AG09319 (cell line): ENCODE results near the gene NIPAL3.

ENCODE experiments used
- DNase-seq: peaks from one replicate; pipeline ENCODE4 v3.0.0-alpha.2; 2010; ENCODE audit warnings: low read depth; ENCODE audit errors: extremely low read depth
- TF ChIP-seq, protein P1 (sequence below): IDR thresholded peaks from 2 replicates; pipeline ENCODE4 v1.5.1; 2011; ENCODE audit warnings: low read depth, mild to moderate bottlenecking, inconsistent platforms, low read length, moderate library complexity

Gene NIPAL3

GRCh38 chr1:24424990-24425389 lies 9.4 kb downstream of the NIPAL3 start:
- no peak for DNase-seq
- TF ChIP-seq, protein P1, sequence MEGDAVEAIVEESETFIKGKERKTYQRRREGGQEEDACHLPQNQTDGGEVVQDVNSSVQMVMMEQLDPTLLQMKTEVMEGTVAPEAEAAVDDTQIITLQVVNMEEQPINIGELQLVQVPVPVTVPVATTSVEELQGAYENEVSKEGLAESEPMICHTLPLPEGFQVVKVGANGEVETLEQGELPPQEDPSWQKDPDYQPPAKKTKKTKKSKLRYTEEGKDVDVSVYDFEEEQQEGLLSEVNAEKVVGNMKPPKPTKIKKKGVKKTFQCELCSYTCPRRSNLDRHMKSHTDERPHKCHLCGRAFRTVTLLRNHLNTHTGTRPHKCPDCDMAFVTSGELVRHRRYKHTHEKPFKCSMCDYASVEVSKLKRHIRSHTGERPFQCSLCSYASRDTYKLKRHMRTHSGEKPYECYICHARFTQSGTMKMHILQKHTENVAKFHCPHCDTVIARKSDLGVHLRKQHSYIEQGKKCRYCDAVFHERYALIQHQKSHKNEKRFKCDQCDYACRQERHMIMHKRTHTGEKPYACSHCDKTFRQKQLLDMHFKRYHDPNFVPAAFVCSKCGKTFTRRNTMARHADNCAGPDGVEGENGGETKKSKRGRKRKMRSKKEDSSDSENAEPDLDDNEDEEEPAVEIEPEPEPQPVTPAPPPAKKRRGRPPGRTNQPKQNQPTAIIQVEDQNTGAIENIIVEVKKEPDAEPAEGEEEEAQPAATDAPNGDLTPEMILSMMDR, result no peak

GRCh38 chr1:24425441-24425840 lies 9.8 kb downstream of the NIPAL3 start:
- DNase-seq, result no peak
- TF ChIP-seq, protein P1, result no peak

DNA sequence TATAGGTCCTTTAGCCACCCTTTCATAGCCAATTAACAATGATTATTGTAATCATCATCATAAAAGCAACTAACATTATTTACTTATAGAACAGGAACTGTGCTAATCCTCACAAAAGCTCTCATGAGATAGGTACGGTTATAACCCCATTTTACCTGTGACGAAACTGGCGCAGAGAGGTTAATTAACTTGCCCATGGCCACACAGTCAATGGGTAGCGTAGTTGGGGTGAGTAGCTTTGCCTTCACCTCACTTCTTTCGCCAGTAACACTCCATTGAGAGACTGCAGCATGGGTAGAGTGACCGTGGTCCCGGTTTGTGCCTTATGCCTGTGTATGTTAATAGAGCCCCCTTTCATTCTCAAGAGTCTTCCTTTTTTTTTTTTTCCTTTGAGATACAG lies 10.3 kb downstream of the NIPAL3 start:
- TF ChIP-seq, protein P1, result no peak
- DNase-seq, result no peak

DNA sequence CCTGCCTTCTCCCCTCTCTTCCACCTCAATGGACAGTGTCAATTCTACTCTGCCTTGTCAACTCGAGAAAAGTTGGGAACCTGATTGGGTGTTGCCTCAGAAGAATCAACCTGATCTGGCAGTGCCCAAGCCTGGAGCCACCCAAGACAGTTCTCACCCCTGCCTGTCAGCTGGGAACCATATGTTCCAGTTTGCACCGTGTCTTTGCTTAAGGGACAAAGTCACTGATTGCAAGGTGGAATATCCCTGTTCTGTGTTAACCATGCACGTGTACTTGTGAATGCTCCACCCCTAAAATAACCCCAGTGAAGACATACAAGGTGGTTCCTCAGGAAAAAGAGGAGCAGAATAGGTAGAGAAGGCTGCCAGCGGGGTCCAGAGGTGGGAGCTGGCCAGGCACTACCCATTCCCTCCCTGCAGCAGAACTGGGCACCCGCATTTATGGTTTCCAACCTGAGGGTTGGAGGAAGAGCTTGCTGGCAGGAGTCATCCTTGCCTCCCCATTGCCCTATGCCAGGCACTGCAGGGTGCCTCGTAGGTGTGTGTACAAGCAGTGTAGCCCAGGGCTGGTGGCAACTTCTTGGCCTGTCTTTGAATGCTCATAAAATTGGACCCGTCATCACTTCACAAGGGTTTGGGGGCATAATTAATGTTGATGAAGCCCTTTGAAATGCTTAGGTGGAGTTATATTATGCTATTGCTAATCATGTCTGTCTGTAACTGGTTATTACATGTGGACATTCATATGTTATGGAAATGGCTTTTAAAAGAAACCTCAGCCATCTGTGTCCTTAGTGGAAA lies 11.3 kb downstream of the NIPAL3 start:
- TF ChIP-seq, protein P1, result no peak
- no peak for DNase-seq

GRCh38 chr1:24427545-24427862 lies 11.9 kb downstream of the NIPAL3 start:
- no peak for DNase-seq
- TF ChIP-seq, protein P1, result no peak

DNA sequence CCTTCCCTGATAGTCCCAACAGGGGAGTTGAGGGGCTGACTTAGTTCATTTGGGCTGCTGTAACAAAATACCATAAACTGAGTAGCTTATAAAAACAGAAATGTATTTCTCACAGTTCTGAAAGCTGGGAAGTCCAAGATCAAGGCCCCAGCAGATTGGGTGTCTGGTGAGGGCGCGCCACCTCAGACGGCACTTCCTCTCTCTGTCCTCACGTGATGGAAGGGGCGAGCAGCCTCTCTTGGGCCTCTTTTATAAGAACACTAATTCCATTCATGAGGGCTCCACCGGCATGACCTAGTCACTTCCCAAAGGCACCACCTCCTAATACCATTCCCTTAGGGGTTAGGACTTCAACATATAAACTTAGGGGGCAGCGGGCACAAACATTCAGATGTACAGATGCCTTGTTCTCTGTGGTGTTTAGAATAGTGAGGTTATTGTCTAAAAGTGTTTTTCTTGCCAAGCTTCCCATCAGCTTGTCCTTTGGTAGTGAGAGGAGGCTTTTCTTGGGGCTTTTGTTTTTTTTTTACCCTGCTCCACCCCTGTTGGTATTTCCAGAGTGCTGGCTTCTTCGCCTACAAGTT lies 20.3 kb downstream of the NIPAL3 start:
- TF ChIP-seq, protein P1, result no peak
- DNase-seq, result no peak

DNA sequence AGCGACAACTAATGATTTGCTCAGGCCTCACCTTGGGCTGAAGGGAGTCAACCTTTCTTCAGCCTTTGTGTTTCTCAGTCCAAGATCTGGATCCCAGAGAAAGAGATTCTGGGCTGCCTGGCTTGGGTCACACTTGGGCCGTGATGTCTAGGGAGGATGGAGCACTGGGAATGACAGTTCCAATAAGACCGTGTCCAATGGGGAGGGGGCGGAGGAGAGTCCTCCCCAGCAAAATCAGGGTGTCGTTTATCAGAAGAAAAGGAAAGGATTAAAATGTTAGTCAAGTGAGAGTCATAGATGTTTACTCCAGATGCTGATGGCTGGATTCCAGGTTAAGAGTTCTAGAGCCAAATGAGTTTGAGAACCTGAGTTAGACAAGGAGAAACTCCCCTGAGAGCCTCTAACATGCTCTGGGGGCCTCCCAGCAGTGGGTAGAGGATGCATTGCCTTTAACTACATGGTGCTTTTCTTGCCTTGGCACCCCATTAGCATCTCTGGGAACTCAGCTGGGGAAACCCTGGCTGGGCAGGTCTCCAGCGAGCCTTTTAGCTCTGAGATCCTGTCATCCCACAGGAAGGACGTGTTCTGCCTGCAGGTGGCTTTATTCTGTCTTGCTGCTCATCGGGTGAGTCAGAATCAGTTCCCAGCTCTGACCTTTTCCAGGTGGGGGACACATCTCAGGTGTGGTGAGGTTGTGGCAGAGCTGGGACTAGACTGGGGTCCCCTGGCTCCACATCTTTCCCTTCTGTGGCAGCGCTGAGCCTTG lies 22.2 kb downstream of the NIPAL3 start:
- DNase-seq, result no peak

More for the DNA sequence above, 22.2 kb downstream of the NIPAL3 start:
- TF ChIP-seq, protein P1, result no peak
